Regular cardiac myocyte (primary cell): ENCODE results near the gene GAB4. TPM values are rescaled to one million over a fixed set of nuclear protein-coding genes. Genes with fewer than 3 reads are reported as not detected.

ENCODE experiments used
- total RNA-seq: library from RNA; depleted of rRNA; stranded (reverse); fragments of >200 nt; gene quantifications from 2 replicates; pipeline ENCODE4 v1.2.3, GENCODE V29; 2014

Gene GAB4
- total RNA-seq, result not detected in 2 replicates

GRCh38 chr22:17007852-17008731 lies at the start of gene GAB4:
GAB4 (minus strand) TSS chr22:17008222; CDS start chr22:17008114, 108 bp downstream.

Other genes with a start within 250 kb of the GAB4 start
- not detected in 2 replicates for gene XKR3, start 182.8 kb downstream of the GAB4 start, total RNA-seq
- gene IL17RA, start 76.8 kb upstream of the GAB4 start, total RNA-seq, result 6.5 and 7.1 TPM in 2 replicates
- under 0.01 TPM in 2 replicates for gene TMEM121B, start 113.1 kb upstream of the GAB4 start, total RNA-seq
- 41.7 and 49.5 TPM in 2 replicates for gene HDHD5, start 151.1 kb upstream of the GAB4 start, total RNA-seq
- gene ADA2, start 211.2 kb upstream of the GAB4 start, total RNA-seq, result 7.1 and 27.9 TPM in 2 replicates